Glutamatergic neuron (in vitro differentiated cells): Measurements from ENCODE around the gene GLI2. TPM values are rescaled to one million over a fixed set of nuclear protein-coding genes. Genes with fewer than 3 reads are reported as not detected.

Experiments
- DNase-seq: peaks from one replicate; pipeline ENCODE4 v3.0.0; 2022
- H3K27ac Mint-ChIP-seq: one replicate; pipeline ENCODE4 v1.8.0; 2020; ENCODE audit warnings: mild to moderate bottlenecking, mixed read lengths, inconsistent platforms; ENCODE audit not compliant: unreplicated experiment
- H3K27me3 Mint-ChIP-seq: one replicate; pipeline ENCODE4 v1.8.0; 2020; ENCODE audit warnings: mild to moderate bottlenecking, moderate library complexity, mixed read lengths, inconsistent platforms; ENCODE audit not compliant: unreplicated experiment
- H3K36me3 Mint-ChIP-seq: one replicate; pipeline ENCODE4 v1.8.0; 2020; ENCODE audit warnings: mild to moderate bottlenecking, mixed read lengths, inconsistent platforms; ENCODE audit not compliant: unreplicated experiment
- H3K4me1 Mint-ChIP-seq: one replicate; pipeline ENCODE4 v1.8.0; 2020; ENCODE audit warnings: mild to moderate bottlenecking, low read depth, mixed read lengths, inconsistent platforms; ENCODE audit not compliant: unreplicated experiment
- H3K4me3 Mint-ChIP-seq: one replicate; pipeline ENCODE4 v1.8.0; 2020; ENCODE audit warnings: mild to moderate bottlenecking, mixed read lengths, inconsistent platforms; ENCODE audit not compliant: unreplicated experiment
- H3K9me3 Mint-ChIP-seq: one replicate; pipeline ENCODE4 v1.8.0; 2020; ENCODE audit warnings: mild to moderate bottlenecking, moderate library complexity, mixed read lengths, inconsistent platforms; ENCODE audit not compliant: unreplicated experiment
- CTCF ChIP-seq: fragments of 200-600 bp; sonication (generic); IDR thresholded peaks from one replicate; pipeline ENCODE4 v1.5.0; 2021; ENCODE audit not compliant: partially characterized antibody, unreplicated experiment
- total RNA-seq: library from RNA; stranded (reverse); fragmentation: NEBNext Ultra II Directional; extraction: Animal tissue kit (Norgen Biotek cat#: 25700); gene quantifications from one replicate; pipeline ENCODE4 v1.2.1, GENCODE V29; 2021; ENCODE audit not compliant: unreplicated experiment

Gene GLI2
- total RNA-seq, 1 donor from 2014 or later = 3.9 TPM

- no peaks in the 10 kb centered on the region for H3K36me3 Mint-ChIP-seq
Observed at GRCh38 chr2:120774557-120775160, 39.0 kb downstream of the GLI2 start.

GRCh38 chr2:120775194-120775593, 39.5 kb downstream of the GLI2 start:
- Mint-ChIP-seq H3K4me1 (peaks cover 6% of the 10 kb centered on the region), H3K27ac (no peak overlapping the region), H3K36me3 (no peaks in the 10 kb centered on the region), H3K9me3 (no peaks in the 10 kb centered on the region), H3K4me3 (no peak overlapping the region), H3K27me3 (peaks cover 2% of the 10 kb centered on the region)
- DNase-seq = peak; percentile 6
- no peak for TF ChIP-seq CTCF

More at GRCh38 chr2:120774557-120775160, 39.0 kb downstream of the GLI2 start:
- Mint-ChIP-seq H3K27me3 (peaks cover 2% of the 10 kb centered on the region), H3K9me3 (no peaks in the 10 kb centered on the region), H3K27ac (peak overlapping the region; percentile 36), H3K4me3 (no peak overlapping the region), H3K4me1 (peaks cover 3% of the 10 kb centered on the region)
- TF ChIP-seq CTCF = no peak
- DNase-seq = peak; percentile 6

GRCh38 chr2:120775801-120776589, 40.3 kb downstream of the GLI2 start:
- no peak for TF ChIP-seq CTCF
- H3K4me3 Mint-ChIP-seq = no peak overlapping the region
- H3K36me3 Mint-ChIP-seq = no peaks in the 10 kb centered on the region
- peaks cover 6% of the 10 kb centered on the region for H3K4me1 Mint-ChIP-seq
- peaks cover 2% of the 10 kb centered on the region for H3K27me3 Mint-ChIP-seq
- no peak overlapping the region for H3K27ac Mint-ChIP-seq
- DNase-seq = peak; percentile 6
- H3K9me3 Mint-ChIP-seq = no peaks in the 10 kb centered on the region

GRCh38 chr2:120776649-120777048, 41.0 kb downstream of the GLI2 start:
- peak; percentile 18 for DNase-seq
- Mint-ChIP-seq H3K27me3 (peaks cover 2% of the 10 kb centered on the region), H3K36me3 (no peaks in the 10 kb centered on the region), H3K4me3 (no peak overlapping the region), H3K9me3 (no peaks in the 10 kb centered on the region), H3K27ac (no peak overlapping the region), H3K4me1 (peaks cover 6% of the 10 kb centered on the region)
- no peak for TF ChIP-seq CTCF

GRCh38 chr2:120777170-120777751, 41.6 kb downstream of the GLI2 start:
- H3K27me3 Mint-ChIP-seq = peaks cover 2% of the 10 kb centered on the region
- TF ChIP-seq CTCF = no peak
- DNase-seq = no peak
- peaks cover 5% of the 10 kb centered on the region for H3K4me1 Mint-ChIP-seq
- no peak overlapping the region for H3K27ac Mint-ChIP-seq
- no peak overlapping the region for H3K4me3 Mint-ChIP-seq
- no peaks in the 10 kb centered on the region for H3K36me3 Mint-ChIP-seq
- H3K9me3 Mint-ChIP-seq = no peaks in the 10 kb centered on the region
